H9 (cell line): ENCODE measurements around the gene HNRNPU. TPM values are rescaled to one million over a fixed set of nuclear protein-coding genes. Genes with fewer than 3 reads are reported as not detected.

Experiments
- DNase-seq: peaks from one replicate; pipeline ENCODE4 v3.0.0-alpha.2; 2017
- H2AFZ ChIP-seq: one replicate; pipeline ENCODE4 v1.6.1; 2013; ENCODE audit warnings: mild to moderate bottlenecking, low read length, control low read depth, moderate library complexity
- H2AK5ac ChIP-seq: 2 replicates; pipeline ENCODE4 v1.6.1; 2013; ENCODE audit warnings: low read length, control low read depth, mixed read lengths; ENCODE audit not compliant: insufficient read length
- H2BK120ac ChIP-seq: one replicate; pipeline ENCODE4 v1.6.1; 2013; ENCODE audit warnings: low read depth, mild to moderate bottlenecking, low read length, control low read depth, inconsistent platforms; ENCODE audit not compliant: poor library complexity, severe bottlenecking
- H2BK12ac ChIP-seq: 2 replicates; pipeline ENCODE4 v1.6.1; 2013; ENCODE audit warnings: low read length, control low read depth, mixed read lengths, low read depth; ENCODE audit not compliant: insufficient read length
- H2BK15ac ChIP-seq: 2 replicates; pipeline ENCODE4 v1.6.1; 2013; ENCODE audit warnings: low read depth, low read length, control low read depth
- H2BK20ac ChIP-seq: one replicate; pipeline ENCODE4 v1.6.1; 2013; ENCODE audit warnings: low read depth, mild to moderate bottlenecking, low read length, control low read depth, inconsistent platforms; ENCODE audit not compliant: poor library complexity, severe bottlenecking
- H2BK5ac ChIP-seq: 2 replicates; pipeline ENCODE4 v1.6.1; 2013; ENCODE audit warnings: low read length, control low read depth, mixed read lengths; ENCODE audit not compliant: insufficient read length
- H3K14ac ChIP-seq: 2 replicates; pipeline ENCODE4 v1.6.1; 2013; ENCODE audit warnings: low read length, control low read depth; ENCODE audit not compliant: insufficient read depth
- H3K18ac ChIP-seq: 2 replicates; pipeline ENCODE4 v1.6.1; 2013; ENCODE audit warnings: low read depth, mild to moderate bottlenecking, mixed read lengths, low read length, control low read depth; ENCODE audit not compliant: insufficient read length
- H3K23ac ChIP-seq: 2 replicates; pipeline ENCODE4 v1.6.1; 2013; ENCODE audit warnings: low read length, control low read depth, mixed read lengths, low read depth; ENCODE audit not compliant: insufficient read length
- H3K23me2 ChIP-seq: 2 replicates; pipeline ENCODE4 v1.6.1; 2013; ENCODE audit warnings: low read depth, mild to moderate bottlenecking, mixed read lengths, low read length, control low read depth; ENCODE audit not compliant: insufficient read length, poor library complexity, severe bottlenecking
- H3K27ac ChIP-seq: 2 replicates; pipeline ENCODE4 v1.5.1; 2013; ENCODE audit warnings: low read length, control low read depth, mixed read lengths, low read depth; ENCODE audit not compliant: insufficient read length
- H3K27me3 ChIP-seq: 2 replicates; pipeline ENCODE4 v1.6.1; 2013; ENCODE audit warnings: low read length, control low read depth, inconsistent platforms; ENCODE audit not compliant: insufficient read depth
- H3K4ac ChIP-seq: 2 replicates; pipeline ENCODE4 v1.6.1; 2013; ENCODE audit warnings: low read depth, mild to moderate bottlenecking, control low read depth, inconsistent platforms, low read length, moderate library complexity
- H3K4me1 ChIP-seq: 2 replicates; pipeline ENCODE4 v1.6.1; 2013; ENCODE audit warnings: low read length, control low read depth, inconsistent platforms; ENCODE audit not compliant: insufficient read depth
- H3K4me2 ChIP-seq: 2 replicates; pipeline ENCODE4 v1.6.1; 2013; ENCODE audit warnings: low read length, control low read depth, mixed read lengths; ENCODE audit not compliant: insufficient read length, insufficient read depth
- H3K56ac ChIP-seq: 2 replicates; pipeline ENCODE4 v1.6.1; 2013; ENCODE audit warnings: low read depth, mild to moderate bottlenecking, mixed read lengths, low read length, control low read depth; ENCODE audit not compliant: insufficient read length
- H3K79me1 ChIP-seq: 2 replicates; pipeline ENCODE4 v1.6.1; 2013; ENCODE audit warnings: low read depth, mild to moderate bottlenecking, moderate library complexity, low read length, control low read depth, inconsistent platforms; ENCODE audit not compliant: insufficient read depth, poor library complexity, severe bottlenecking
- H3K79me2 ChIP-seq: 2 replicates; pipeline ENCODE4 v1.6.1; 2013; ENCODE audit warnings: low read length, control low read depth, inconsistent platforms; ENCODE audit not compliant: insufficient read depth
- H3K9ac ChIP-seq: 2 replicates; pipeline ENCODE4 v1.6.1; 2013; ENCODE audit warnings: low read length, control low read depth, mixed read lengths; ENCODE audit not compliant: insufficient read length; ENCODE audit errors: extremely low read depth
- H3K9me3 ChIP-seq: one replicate; pipeline ENCODE4 v1.6.1; 2013; ENCODE audit warnings: low read depth, low read length, inconsistent platforms; ENCODE audit not compliant: control insufficient read depth
- H3T11ph ChIP-seq: one replicate; pipeline ENCODE4 v1.6.1; 2013; ENCODE audit warnings: mild to moderate bottlenecking, low read length, control low read depth, inconsistent platforms
- H4K20me1 ChIP-seq: one replicate; pipeline ENCODE4 v1.6.1; 2013; ENCODE audit not compliant: control insufficient read depth, insufficient read length, insufficient read depth
- H4K5ac ChIP-seq: 2 replicates; pipeline ENCODE4 v1.6.1; 2013; ENCODE audit warnings: low read depth, mild to moderate bottlenecking, mixed read lengths, low read length, control low read depth; ENCODE audit not compliant: insufficient read length
- H4K8ac ChIP-seq: replicated peaks from 2 replicates; pipeline ENCODE4 v1.6.1; 2013; ENCODE audit warnings: low read length, control low read depth, mixed read lengths, low read depth; ENCODE audit not compliant: insufficient read length
- H4K91ac ChIP-seq: 2 replicates; pipeline ENCODE4 v1.6.1; 2013; ENCODE audit warnings: low read depth, mild to moderate bottlenecking, moderate library complexity, mixed read lengths, low read length, control low read depth; ENCODE audit not compliant: insufficient read length
- H3K27ac Mint-ChIP-seq, 3 experiments: 2 replicates in 2 of 3; 3 replicates in 1 of 3; pipeline ENCODE4 v1.8.0; 2020 to 2021; ENCODE audit warnings: mixed read lengths in 3 of 3, mild to moderate bottlenecking in 1 of 3, moderate library complexity in 1 of 3
- H3K27me3 Mint-ChIP-seq: 2 replicates; pipeline ENCODE4 v1.8.0; 2021; ENCODE audit warnings: low read depth, mild to moderate bottlenecking, moderate library complexity, mixed read lengths
- H3K36me3 Mint-ChIP-seq, 3 experiments: 2 replicates in 2 of 3; 3 replicates in 1 of 3; pipeline ENCODE4 v1.8.0; 2020 to 2021; ENCODE audit warnings: low read depth in 3 of 3, mixed read lengths in 3 of 3; ENCODE audit not compliant: insufficient read depth in 1 of 3
- H3K4me1 Mint-ChIP-seq, 2 experiments: 2 replicates each; pipeline ENCODE4 v1.8.0; 2020; ENCODE audit warnings: mixed read lengths in 2 of 2
- H3K4me3 Mint-ChIP-seq, 2 experiments: 2 replicates in 1 of 2; 3 replicates in 1 of 2; pipeline ENCODE4 v1.8.0; 2020 to 2021; ENCODE audit warnings: mild to moderate bottlenecking in 2 of 2, mixed read lengths in 2 of 2, moderate library complexity in 1 of 2
- H3K9me3 Mint-ChIP-seq, 2 experiments: 2 replicates in 1 of 2; 3 replicates in 1 of 2; pipeline ENCODE4 v1.8.0; 2020; ENCODE audit warnings: mild to moderate bottlenecking in 2 of 2, mixed read lengths in 2 of 2, moderate library complexity in 1 of 2
- WGBS: extraction: QIAGEN DNeasy Blood & Tissue Kit; methylation state at CpG from one replicate; pipeline ENCODE4 v1.1.7; 2013; ENCODE audit warnings: missing lambda C conversion rate, low lambda C conversion rate, mixed read lengths; ENCODE audit not compliant: insufficient read length; ENCODE audit errors: extremely low coverage; 5-methylcytosine and 5-hydroxymethylcytosine counted together
- total RNA-seq: library from RNA; stranded (reverse); gene quantifications from 2 replicates; pipeline ENCODE4 v1.2.1, GENCODE V29; 2021
- TF ChIP-seq, protein P1 (sequence below): fragments of 200-600 bp; sonication (generic); conservative IDR thresholded peaks from 3 replicates; pipeline ENCODE4 v1.8.0; 2021; ENCODE audit warnings: antibody characterized with exemption, mild to moderate bottlenecking

The HNRNPU gene
- total RNA-seq, 1 experiment from 2014 or later, result 657 TPM

- H4K8ac ChIP-seq, result no peak overlapping the region
- H3K79me2 ChIP-seq, result peaks cover 39% of the 10 kb centered on the region
- H3K23ac ChIP-seq, result no peak overlapping the region
- no peak overlapping the region for H3K56ac ChIP-seq
- peaks cover 14% of the 10 kb centered on the region for H3K23me2 ChIP-seq
- peak overlapping the region; percentile 97 to 99 (median 99) for H3K27ac Mint-ChIP-seq
- no peaks in the 10 kb centered on the region for H3K27me3 ChIP-seq
- peaks cover 2% of the 10 kb centered on the region; the same call in 1 of the 2 replicates for H3K27me3 Mint-ChIP-seq
- H3K4me2 ChIP-seq, result peak overlapping the region; percentile 46
- no peak overlapping the region for H2AK5ac ChIP-seq
- H3K4me1 ChIP-seq, result no peaks in the 10 kb centered on the region
- H4K20me1 ChIP-seq, result no peaks in the 10 kb centered on the region
- no peak overlapping the region for H2BK15ac ChIP-seq
- H3K4ac ChIP-seq, result peak overlapping the region; percentile 54
- H2BK5ac ChIP-seq, result peak overlapping the region; percentile 77
- H4K91ac ChIP-seq, result peak overlapping the region; percentile 96
- H3K27ac ChIP-seq, result peak overlapping the region; percentile 62
- peaks cover 42 to 47% (median 47%) of the 10 kb centered on the region in 3 experiments for H3K36me3 Mint-ChIP-seq
- H2BK120ac ChIP-seq, result peak overlapping the region; percentile 40
- H2BK12ac ChIP-seq, result no peak overlapping the region
- H3T11ph ChIP-seq, result no peak overlapping the region
- TF ChIP-seq, protein P1, sequence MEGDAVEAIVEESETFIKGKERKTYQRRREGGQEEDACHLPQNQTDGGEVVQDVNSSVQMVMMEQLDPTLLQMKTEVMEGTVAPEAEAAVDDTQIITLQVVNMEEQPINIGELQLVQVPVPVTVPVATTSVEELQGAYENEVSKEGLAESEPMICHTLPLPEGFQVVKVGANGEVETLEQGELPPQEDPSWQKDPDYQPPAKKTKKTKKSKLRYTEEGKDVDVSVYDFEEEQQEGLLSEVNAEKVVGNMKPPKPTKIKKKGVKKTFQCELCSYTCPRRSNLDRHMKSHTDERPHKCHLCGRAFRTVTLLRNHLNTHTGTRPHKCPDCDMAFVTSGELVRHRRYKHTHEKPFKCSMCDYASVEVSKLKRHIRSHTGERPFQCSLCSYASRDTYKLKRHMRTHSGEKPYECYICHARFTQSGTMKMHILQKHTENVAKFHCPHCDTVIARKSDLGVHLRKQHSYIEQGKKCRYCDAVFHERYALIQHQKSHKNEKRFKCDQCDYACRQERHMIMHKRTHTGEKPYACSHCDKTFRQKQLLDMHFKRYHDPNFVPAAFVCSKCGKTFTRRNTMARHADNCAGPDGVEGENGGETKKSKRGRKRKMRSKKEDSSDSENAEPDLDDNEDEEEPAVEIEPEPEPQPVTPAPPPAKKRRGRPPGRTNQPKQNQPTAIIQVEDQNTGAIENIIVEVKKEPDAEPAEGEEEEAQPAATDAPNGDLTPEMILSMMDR, result no peak
- peak overlapping the region; percentile 95 for H3K18ac ChIP-seq
- no peak overlapping the region for H2AFZ ChIP-seq
- peak overlapping the region; percentile 96 to 98 for H3K4me3 Mint-ChIP-seq
- DNase-seq, result no peak
- H3K9me3 Mint-ChIP-seq, result peaks cover 0 to 4% of the 10 kb centered on the region in 2 experiments; a peak in 2 of 5 replicates
- peaks cover 26 to 40% of the 10 kb centered on the region in 2 experiments for H3K4me1 Mint-ChIP-seq
- no peaks in the 10 kb centered on the region for H3K79me1 ChIP-seq
- H4K5ac ChIP-seq, result peak overlapping the region; percentile 85
- peak overlapping the region; percentile 99 for H3K9ac ChIP-seq
- WGBS, result no CpG with 5 or more reads among the region's 92 CpGs
- no peak overlapping the region for H2BK20ac ChIP-seq
- peak overlapping the region; percentile 99 for H3K14ac ChIP-seq
- no peaks in the 10 kb centered on the region for H3K9me3 ChIP-seq
Measured at GRCh38 chr1:244863491-244864252, 671 bp downstream of the HNRNPU start.
